Stimulated activated CD4-positive, alpha-beta T cell treated with anti-CD3 and anti-CD28 coated beads, Interleukin-1b, Interleukin-23, amount 100 ng/mL, for 1 hour (primary cell): Measurements from ENCODE around the gene AEBP2.

Source experiments
- DNase-seq, 2 donors: peaks; one replicate each; pipeline ENCODE4 v3.0.0-alpha.2; 2020; ENCODE audit warnings: low read depth in 2 of 2

The AEBP2 gene

GRCh38 chr12:19506497-19506896 lies 67.2 kb downstream of the AEBP2 start:
- DNase-seq = no peak

- DNase-seq = no peak
Observed at GRCh38 chr12:19507823-19508222, 68.5 kb downstream of the AEBP2 start.

- DNase-seq = no peak
Observed at GRCh38 chr12:19510461-19510860, 71.2 kb downstream of the AEBP2 start.

- no peak for DNase-seq
Observed at GRCh38 chr12:19515179-19515578, 75.9 kb downstream of the AEBP2 start.

GRCh38 chr12:19517583-19517982 lies 78.3 kb downstream of the AEBP2 start:
- DNase-seq = no peak

GRCh38 chr12:19518209-19518608 lies 78.9 kb downstream of the AEBP2 start:
- no peak for DNase-seq

- DNase-seq = no peak
Observed at GRCh38 chr12:19520646-19521415, 81.5 kb downstream of the AEBP2 start.

GRCh38 chr12:19525274-19525673 lies 86.0 kb downstream of the AEBP2 start:
- DNase-seq = no peak

GRCh38 chr12:19527866-19528265 lies 88.6 kb downstream of the AEBP2 start:
- no peak for DNase-seq

- no peak for DNase-seq
Observed at GRCh38 chr12:19528750-19529149, 89.5 kb downstream of the AEBP2 start.

- no peak for DNase-seq
Observed at GRCh38 chr12:19529951-19530636, 90.8 kb downstream of the AEBP2 start.

GRCh38 chr12:19530637-19531023 lies 91.3 kb downstream of the AEBP2 start:
- no peak for DNase-seq

GRCh38 chr12:19533567-19533966 lies 94.3 kb downstream of the AEBP2 start:
- no peak for DNase-seq

GRCh38 chr12:19539071-19539470 lies 99.8 kb downstream of the AEBP2 start:
- DNase-seq = no peak

GRCh38 chr12:19539836-19540235 lies 100.5 kb downstream of the AEBP2 start:
- no peak for DNase-seq

GRCh38 chr12:19542606-19543005 lies 103.3 kb downstream of the AEBP2 start:
- DNase-seq = no peak

GRCh38 chr12:19544353-19544752 lies 105.1 kb downstream of the AEBP2 start:
- DNase-seq = no peak

- no peak for DNase-seq
Observed at GRCh38 chr12:19545301-19545700, 106.0 kb downstream of the AEBP2 start.

- DNase-seq = no peak
Observed at GRCh38 chr12:19546027-19546426, 106.7 kb downstream of the AEBP2 start.

- no peak for DNase-seq
Observed at GRCh38 chr12:19546611-19547162, 107.4 kb downstream of the AEBP2 start.

- no peak for DNase-seq
Observed at GRCh38 chr12:19547271-19547671, 108.0 kb downstream of the AEBP2 start.

- no peak for DNase-seq
Observed at GRCh38 chr12:19548834-19549233, 109.5 kb downstream of the AEBP2 start.

- DNase-seq = no peak
Observed at GRCh38 chr12:19550626-19551025, 111.3 kb downstream of the AEBP2 start.
